Fibroblast of skin of back (primary cell): ENCODE measurements around the gene BUD31. TPM values are rescaled to one million over a fixed set of nuclear protein-coding genes. Genes with fewer than 3 reads are reported as not detected.
"Not testable (repeated sequence)": the region's sequence is repeated elsewhere in the genome, so short reads cannot be mapped to it uniquely, and the experiment has no call there.

Source experiments
- DNase-seq: peaks from one replicate; pipeline ENCODE4 v3.0.0-alpha.2; 2013
- polyA plus RNA-seq, 2 experiments: library from polyadenylated mRNA; unstranded; fragments of 120-200 nt; gene quantifications; one replicate each; pipeline ENCODE4 v1.2.1, GENCODE V29; 2013; ENCODE audit not compliant: insufficient read length in 2 of 2

The BUD31 gene
- polyA plus RNA-seq (2013, experiment 1 of 2; ENCODE audit: insufficient read length) = 174 TPM
- 128 TPM for polyA plus RNA-seq (2013, experiment 2 of 2; ENCODE audit: insufficient read length)

GRCh38 chr7:99408379-99409191, at the start of gene BUD31, which contains the start of gene PDAP1:
Gene BUD31, plus strand, starts transcription at chr7:99408969. Its CDS starts 2,124 bp downstream, at chr7:99411093.
Gene PDAP1, minus strand, starts transcription at chr7:99408597. Its CDS starts 49 bp downstream, at chr7:99408548.
- DNase-seq = peak; percentile 92

- no peak for DNase-seq
Measured at GRCh38 chr7:99359465-99360154, 49.2 kb upstream of the BUD31 start.

GRCh38 chr7:99362801-99363200, 46.0 kb upstream of the BUD31 start:
- peak; percentile 42 for DNase-seq

GRCh38 chr7:99363286-99363685, 45.5 kb upstream of the BUD31 start:
- no peak for DNase-seq

- DNase-seq = no peak
Measured at GRCh38 chr7:99365318-99366141, 43.2 kb upstream of the BUD31 start.

GRCh38 chr7:99366646-99367045, 42.1 kb upstream of the BUD31 start:
- no peak for DNase-seq

- DNase-seq = no peak
Measured at GRCh38 chr7:99368750-99369389, 39.9 kb upstream of the BUD31 start.

- no peak for DNase-seq
Measured at GRCh38 chr7:99369767-99370391, 38.9 kb upstream of the BUD31 start.

GRCh38 chr7:99371376-99371920, 37.3 kb upstream of the BUD31 start:
- no peak for DNase-seq

GRCh38 chr7:99372275-99373090, 36.3 kb upstream of the BUD31 start:
- peak; percentile 57 for DNase-seq

- no peak for DNase-seq
Measured at GRCh38 chr7:99373091-99374066, 35.4 kb upstream of the BUD31 start.

- peak; percentile 73 for DNase-seq
Measured at GRCh38 chr7:99374111-99375064, 34.4 kb upstream of the BUD31 start, which contains the start of gene ARPC1B. Gene ARPC1B, plus strand, starts transcription at chr7:99374730. Its CDS starts 10,985 bp downstream, at chr7:99385715.

- DNase-seq = peak; percentile 74
Measured at GRCh38 chr7:99375070-99375807, 33.5 kb upstream of the BUD31 start.

GRCh38 chr7:99379043-99379577, 29.7 kb upstream of the BUD31 start:
- DNase-seq = peak; percentile 74

GRCh38 chr7:99379693-99380031, 29.1 kb upstream of the BUD31 start:
- not testable (repeated sequence) for DNase-seq

GRCh38 chr7:99380032-99380822, 28.5 kb upstream of the BUD31 start:
- peak; percentile 48 for DNase-seq
